Tibial artery (tissue), 4 donors: ENCODE results near the gene HMMR.

ENCODE experiments used
- DNase-seq, 2 donors: peaks; one replicate each; pipeline ENCODE4 v3.0.0-alpha.2; 2019
- H3K27ac ChIP-seq, 2 donors: fragments of 200-600 bp; sonication (generic) in 1 of 2; 1 replicate in 1 of 2; 2 replicates in 1 of 2; pipeline ENCODE4 v1.5.1; 2018 to 2019; ENCODE audit warnings: mild to moderate bottlenecking in 1 of 2
- H3K27me3 ChIP-seq, 2 donors: fragments of 200-600 bp; sonication (generic) in 1 of 2; one replicate each; pipeline versions ENCODE4 v1.5.1 to v1.6.0; 2016 to 2019
- H3K36me3 ChIP-seq, 3 donors: fragments of 200-600 bp; sonication (generic) in 2 of 3; one replicate each; pipeline ENCODE4 v1.5.1; 2016 to 2019; ENCODE audit warnings: mild to moderate bottlenecking in 2 of 3
- H3K4me1 ChIP-seq, 4 donors: fragments of 200-600 bp; sonication (generic) in 2 of 4; 1 replicate in 3 of 4; 2 replicates in 1 of 4; pipeline ENCODE4 v1.5.1; 2016 to 2019
- H3K4me3 ChIP-seq, 2 donors: fragments of 200-600 bp; sonication (generic) in 1 of 2; 1 replicate in 1 of 2; 2 replicates in 1 of 2; pipeline ENCODE4 v1.5.1; 2018 to 2019; ENCODE audit warnings: mild to moderate bottlenecking in 2 of 2
- H3K9me3 ChIP-seq, 3 donors: fragments of 200-600 bp; sonication (generic) in 1 of 3; one replicate each; pipeline ENCODE4 v1.5.1; 2016 to 2019
- intact Hi-C: fragments of 100-400 bp; cut with DNase I; formaldehyde crosslinking; loops from one replicate; pipeline ENCODE4 v1.15.0; 2023; ENCODE audit warnings: low total_unique reads
- TF ChIP-seq, protein P1 (sequence below), 2 experiments: fragments of 200-600 bp in 1 of 2; fragments of 450-650 bp in 1 of 2; IDR thresholded peaks; one replicate each; pipeline ENCODE4 v1.5.1; 2017 to 2019; ENCODE audit warnings: antibody characterized with exemption in 2 of 2, mild to moderate bottlenecking in 1 of 2, moderate library complexity in 1 of 2

Gene HMMR

GRCh38 chr5:163508753-163509152 is 48.3 kb downstream of the HMMR start:
- intact Hi-C loops: no loop called here
- no peaks in the 10 kb centered on the region for H3K27me3 ChIP-seq
- peaks cover 10 to 14% (median 14%) of the 10 kb centered on the region in 3 donors for H3K36me3 ChIP-seq
- DNase-seq: no peak
- peaks cover 0 to 75% (median 49%) of the 10 kb centered on the region in 4 donors for H3K4me1 ChIP-seq
- H3K4me3 ChIP-seq: peak overlapping the region in 1 of 2 donors; percentile 35
- no peaks in the 10 kb centered on the region for H3K9me3 ChIP-seq
- H3K27ac ChIP-seq: no peak overlapping the region
- TF ChIP-seq, protein P1, sequence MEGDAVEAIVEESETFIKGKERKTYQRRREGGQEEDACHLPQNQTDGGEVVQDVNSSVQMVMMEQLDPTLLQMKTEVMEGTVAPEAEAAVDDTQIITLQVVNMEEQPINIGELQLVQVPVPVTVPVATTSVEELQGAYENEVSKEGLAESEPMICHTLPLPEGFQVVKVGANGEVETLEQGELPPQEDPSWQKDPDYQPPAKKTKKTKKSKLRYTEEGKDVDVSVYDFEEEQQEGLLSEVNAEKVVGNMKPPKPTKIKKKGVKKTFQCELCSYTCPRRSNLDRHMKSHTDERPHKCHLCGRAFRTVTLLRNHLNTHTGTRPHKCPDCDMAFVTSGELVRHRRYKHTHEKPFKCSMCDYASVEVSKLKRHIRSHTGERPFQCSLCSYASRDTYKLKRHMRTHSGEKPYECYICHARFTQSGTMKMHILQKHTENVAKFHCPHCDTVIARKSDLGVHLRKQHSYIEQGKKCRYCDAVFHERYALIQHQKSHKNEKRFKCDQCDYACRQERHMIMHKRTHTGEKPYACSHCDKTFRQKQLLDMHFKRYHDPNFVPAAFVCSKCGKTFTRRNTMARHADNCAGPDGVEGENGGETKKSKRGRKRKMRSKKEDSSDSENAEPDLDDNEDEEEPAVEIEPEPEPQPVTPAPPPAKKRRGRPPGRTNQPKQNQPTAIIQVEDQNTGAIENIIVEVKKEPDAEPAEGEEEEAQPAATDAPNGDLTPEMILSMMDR (IDR thresholded peaks at IDR 0.05): no peak

GRCh38 chr5:163509291-163509951 is 49.0 kb downstream of the HMMR start:
- TF ChIP-seq, protein P1 (IDR thresholded peaks at IDR 0.05): no peak
- H3K4me1 ChIP-seq: peaks cover 0 to 68% (median 47%) of the 10 kb centered on the region in 4 donors
- peaks cover 17 to 21% (median 20%) of the 10 kb centered on the region in 3 donors for H3K36me3 ChIP-seq
- no peaks in the 10 kb centered on the region for H3K9me3 ChIP-seq
- peak overlapping the region; percentile 38 to 53 for H3K27ac ChIP-seq
- intact Hi-C loops: no loop called here
- no peak for DNase-seq
- no peaks in the 10 kb centered on the region for H3K27me3 ChIP-seq
- H3K4me3 ChIP-seq: peak overlapping the region; percentile 11 to 35

DNA sequence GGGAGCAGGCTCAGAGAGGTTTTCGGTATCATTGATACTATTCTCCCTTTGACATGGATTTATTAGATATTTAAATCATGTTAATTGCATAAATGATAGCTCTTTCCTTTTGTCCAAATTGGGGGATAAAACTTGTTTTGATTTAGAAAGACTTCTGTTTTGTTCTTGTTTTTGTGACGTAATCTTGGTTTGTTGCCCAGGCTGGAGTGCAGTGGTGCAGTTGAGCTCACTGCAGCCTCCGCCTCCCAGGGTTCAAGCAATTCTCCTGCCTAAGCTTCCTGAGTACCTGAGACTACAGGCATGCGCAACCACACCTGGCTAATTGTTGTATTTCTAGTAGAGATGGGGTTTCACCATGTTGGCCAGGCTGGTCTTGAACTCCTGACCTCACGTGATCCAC is 52.1 kb downstream of the HMMR start:
- H3K36me3 ChIP-seq: peaks cover 44 to 50% (median 50%) of the 10 kb centered on the region in 3 donors
- no peak for DNase-seq
- H3K27ac ChIP-seq: no peak overlapping the region
- H3K4me1 ChIP-seq: peaks cover 0 to 54% (median 38%) of the 10 kb centered on the region in 4 donors
- H3K9me3 ChIP-seq: no peaks in the 10 kb centered on the region
- H3K4me3 ChIP-seq: no peak overlapping the region
- TF ChIP-seq, protein P1 (IDR thresholded peaks at IDR 0.05): no peak
- no peaks in the 10 kb centered on the region for H3K27me3 ChIP-seq
- intact Hi-C loops: no loop called here

GRCh38 chr5:163525096-163525495 is 64.7 kb downstream of the HMMR start:
- TF ChIP-seq, protein P1 (IDR thresholded peaks at IDR 0.05): no peak
- no peak overlapping the region for H3K4me3 ChIP-seq
- H3K9me3 ChIP-seq: no peaks in the 10 kb centered on the region
- H3K27ac ChIP-seq: no peak overlapping the region
- peaks cover 0 to 15% (median 1%) of the 10 kb centered on the region in 3 donors for H3K36me3 ChIP-seq
- intact Hi-C loops: no loop called here
- H3K27me3 ChIP-seq: no peaks in the 10 kb centered on the region
- no peak for DNase-seq
- H3K4me1 ChIP-seq: peaks cover 0 to 4% (median 0%) of the 10 kb centered on the region in 4 donors

- H3K9me3 ChIP-seq: no peaks in the 10 kb centered on the region
- TF ChIP-seq, protein P1 (IDR thresholded peaks at IDR 0.05): no peak
- H3K4me3 ChIP-seq: no peak overlapping the region
- no peaks in the 10 kb centered on the region for H3K27me3 ChIP-seq
- H3K4me1 ChIP-seq: peaks cover 0 to 7% (median 0%) of the 10 kb centered on the region in 4 donors
- H3K27ac ChIP-seq: no peak overlapping the region
- DNase-seq: no peak
- intact Hi-C loops: no loop called here
- no peaks in the 10 kb centered on the region for H3K36me3 ChIP-seq
Measured at GRCh38 chr5:163529698-163530097, 69.3 kb downstream of the HMMR start.
